ENCODE measurements around the gene IGF2. TPM values are rescaled to one million over a fixed set of nuclear protein-coding genes. Genes with fewer than 3 reads are reported as not detected.

Gene IGF2
- polyA plus RNA-seq, 1 donor, result 738 TPM

- no peak for DNase-seq
These were observed 32.4 kb upstream of the IGF2 start, which contains the start of gene TH for GRCh38 chr11:2171591-2172003. TH (minus strand) TSS chr11:2171815; CDS start chr11:2171786, 29 bp downstream.

- DNase-seq, result no peak
These were observed 30.7 kb upstream of the IGF2 start for GRCh38 chr11:2169626-2170570.

GRCh38 chr11:2169005-2169378 lies 29.8 kb upstream of the IGF2 start:
- no peak for DNase-seq

- no peak for DNase-seq
These were observed 29.3 kb upstream of the IGF2 start for GRCh38 chr11:2168286-2169004.

DNA sequence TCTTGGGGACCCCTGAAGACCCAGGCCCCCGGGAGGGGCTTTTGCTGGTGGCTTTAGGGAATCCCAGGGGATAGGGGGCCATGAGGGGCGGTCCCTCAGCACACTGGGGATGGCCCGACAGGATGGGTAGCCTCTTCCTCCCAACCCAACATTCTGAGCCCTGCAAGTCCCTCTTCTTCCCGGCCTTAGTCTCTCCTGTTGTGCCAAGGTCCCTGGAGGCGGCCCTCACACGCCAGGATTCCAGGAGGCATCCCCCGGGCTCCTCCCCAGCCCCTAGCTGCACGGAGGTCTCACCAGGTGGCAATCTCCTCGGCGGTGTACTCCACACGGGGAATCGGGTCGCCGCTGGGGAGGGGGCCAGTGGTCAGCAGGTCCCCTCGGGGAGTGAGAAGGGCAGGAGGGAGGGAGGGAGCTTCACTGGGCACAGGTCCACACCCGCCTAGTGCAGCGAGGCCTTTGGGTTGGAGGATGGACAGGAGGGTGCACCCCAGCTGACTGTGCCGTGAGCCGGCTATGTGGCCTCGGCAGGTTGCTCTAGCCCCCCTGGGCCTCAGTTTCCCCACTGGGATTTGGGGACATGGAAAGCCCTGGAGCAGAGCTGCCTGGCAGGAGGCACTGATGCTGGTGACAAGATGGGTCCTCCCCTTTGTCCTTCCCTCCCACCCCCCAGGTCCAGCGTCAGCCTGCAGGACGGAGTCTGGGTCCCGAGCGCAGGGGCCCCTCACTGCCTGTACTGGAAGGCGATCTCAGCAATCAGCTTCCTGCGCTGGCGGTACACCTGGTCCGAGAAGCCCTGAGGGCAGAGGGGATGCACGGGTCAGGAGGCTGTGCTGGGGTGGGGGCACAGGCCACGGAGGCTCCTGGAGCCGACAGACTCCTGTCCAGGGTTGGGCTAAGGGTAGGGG lies 28.2 kb upstream of the IGF2 start:
- DNase-seq, result no peak

GRCh38 chr11:2166091-2166851 lies 27.1 kb upstream of the IGF2 start:
- no peak for DNase-seq

GRCh38 chr11:2165571-2165970 lies 26.4 kb upstream of the IGF2 start:
- DNase-seq, result no peak

DNA sequence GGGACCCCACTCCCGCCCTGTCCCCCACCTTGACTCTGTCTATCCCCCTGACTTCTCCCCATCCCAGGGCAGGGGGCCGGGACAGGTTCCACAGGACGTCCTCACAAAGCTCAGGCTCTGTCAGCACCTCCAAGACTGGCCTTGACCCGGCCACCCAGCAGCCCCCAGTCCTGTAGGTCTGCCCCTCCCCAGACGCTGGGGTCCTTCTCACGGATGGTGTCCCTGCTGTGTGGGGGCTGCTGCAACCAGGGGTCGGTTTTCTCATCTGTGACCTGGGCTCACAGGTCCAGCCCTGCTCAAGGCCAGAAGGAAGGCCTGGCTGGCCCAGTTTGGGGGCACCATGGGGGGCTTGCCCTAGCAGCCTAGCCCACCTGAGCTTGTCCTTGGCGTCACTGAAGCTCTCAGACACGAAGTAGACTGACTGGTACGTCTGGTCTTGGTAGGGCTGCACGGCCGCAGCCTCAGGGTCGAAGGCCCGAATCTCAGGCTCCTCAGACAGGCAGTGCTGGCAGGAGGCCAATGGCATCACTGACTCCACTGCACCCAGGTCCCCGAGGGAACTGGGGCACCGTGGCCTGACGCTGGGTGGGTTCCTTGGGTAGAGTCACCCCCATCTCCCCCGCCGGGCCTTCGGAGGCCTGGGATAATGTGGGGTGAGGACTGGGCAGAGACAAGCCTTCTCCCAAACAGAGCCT lies 25.8 kb upstream of the IGF2 start:
- no peak for DNase-seq

GRCh38 chr11:2164081-2164480 lies 24.9 kb upstream of the IGF2 start:
- no peak for DNase-seq

- DNase-seq, result no peak
These were observed 24.3 kb upstream of the IGF2 start for GRCh38 chr11:2163428-2163978.

GRCh38 chr11:2160736-2161259 lies 21.6 kb upstream of the IGF2 start, which contains the start of gene INS:
INS (minus strand) TSS chr11:2161209; CDS start chr11:2160971, 238 bp downstream.
- DNase-seq, result no peak

- no peak for DNase-seq
These were observed 20.6 kb upstream of the IGF2 start for GRCh38 chr11:2159536-2160413.

DNA sequence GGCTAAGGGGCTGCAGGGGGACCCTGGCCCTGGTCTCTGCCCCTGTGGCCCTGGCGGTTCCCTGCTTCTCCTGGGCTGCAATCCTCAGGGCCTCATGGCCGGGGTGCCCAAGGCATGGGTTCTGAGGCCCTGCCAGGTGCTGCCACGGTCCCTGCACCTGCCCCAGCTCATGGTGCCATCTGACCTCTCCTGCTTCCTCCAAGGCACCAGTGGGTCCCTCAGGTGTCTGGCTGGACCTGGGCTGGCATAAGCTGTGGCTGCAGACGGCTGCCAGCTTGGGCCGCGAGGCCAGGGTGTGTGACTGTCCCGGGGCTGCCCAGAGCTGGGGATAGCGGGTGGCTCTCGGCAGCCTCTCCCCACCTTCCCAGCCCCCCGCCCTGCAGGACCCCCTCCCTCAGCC lies 19.8 kb upstream of the IGF2 start:
- no peak for DNase-seq

DNA sequence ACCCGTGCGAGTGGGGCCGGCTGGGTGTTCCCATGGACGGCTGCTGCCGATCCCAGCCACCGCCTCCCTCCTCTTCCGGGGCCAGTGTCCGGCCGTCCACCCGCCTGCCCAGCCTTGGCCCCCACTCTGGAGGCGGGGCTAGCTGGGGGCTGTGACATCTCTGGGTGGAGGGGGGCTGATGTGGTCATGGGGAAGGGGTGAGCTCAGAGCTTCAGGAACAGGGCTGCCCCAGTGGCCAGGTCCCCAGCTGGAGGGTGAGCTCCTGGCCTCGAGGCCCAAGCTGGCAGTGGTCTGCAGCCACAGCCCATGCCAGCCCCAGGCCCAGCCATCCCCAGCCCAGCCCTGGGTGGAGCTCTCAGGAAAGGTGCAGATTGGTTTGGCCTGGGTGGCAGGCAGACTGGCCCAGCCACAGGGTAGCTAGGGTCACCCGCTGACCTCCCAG lies 19.1 kb upstream of the IGF2 start:
- DNase-seq, result no peak

DNA sequence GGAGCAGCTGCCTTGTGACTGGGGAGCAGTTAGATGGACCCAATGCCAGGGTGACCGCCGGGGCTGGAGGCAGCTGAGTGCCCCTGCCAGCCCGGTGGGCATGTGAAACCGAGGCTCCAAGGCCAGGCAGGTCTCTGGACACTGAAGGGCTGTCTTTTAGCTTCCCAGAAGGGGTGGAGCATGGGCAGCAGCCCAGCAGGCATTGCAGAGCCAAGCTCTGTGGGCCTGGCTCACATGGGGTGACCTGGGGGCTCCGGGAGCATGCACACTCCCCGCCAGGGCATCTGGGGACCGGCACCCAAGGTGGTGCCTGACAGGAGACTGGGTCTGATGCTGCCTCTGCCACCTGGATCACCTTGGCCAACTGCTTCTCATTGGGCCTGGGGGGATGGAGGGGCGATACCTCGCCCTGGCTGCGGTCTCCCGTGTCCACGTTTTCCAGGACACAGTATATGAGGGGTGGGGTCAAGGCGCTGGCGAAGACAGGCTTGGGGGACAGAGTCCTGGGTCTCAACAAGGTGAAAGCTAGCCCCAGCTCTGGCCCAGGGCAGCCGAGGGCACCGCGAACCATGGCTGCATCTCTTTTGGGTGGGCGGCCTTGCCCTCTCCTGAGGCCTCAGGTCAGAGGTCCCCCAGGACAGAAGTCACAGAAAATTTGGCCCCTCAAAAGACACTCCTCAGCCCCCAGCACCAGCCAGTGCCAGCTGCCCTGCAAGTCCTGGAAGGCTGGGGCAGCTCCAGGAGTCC lies 18.3 kb upstream of the IGF2 start:
- no peak for DNase-seq

DNA sequence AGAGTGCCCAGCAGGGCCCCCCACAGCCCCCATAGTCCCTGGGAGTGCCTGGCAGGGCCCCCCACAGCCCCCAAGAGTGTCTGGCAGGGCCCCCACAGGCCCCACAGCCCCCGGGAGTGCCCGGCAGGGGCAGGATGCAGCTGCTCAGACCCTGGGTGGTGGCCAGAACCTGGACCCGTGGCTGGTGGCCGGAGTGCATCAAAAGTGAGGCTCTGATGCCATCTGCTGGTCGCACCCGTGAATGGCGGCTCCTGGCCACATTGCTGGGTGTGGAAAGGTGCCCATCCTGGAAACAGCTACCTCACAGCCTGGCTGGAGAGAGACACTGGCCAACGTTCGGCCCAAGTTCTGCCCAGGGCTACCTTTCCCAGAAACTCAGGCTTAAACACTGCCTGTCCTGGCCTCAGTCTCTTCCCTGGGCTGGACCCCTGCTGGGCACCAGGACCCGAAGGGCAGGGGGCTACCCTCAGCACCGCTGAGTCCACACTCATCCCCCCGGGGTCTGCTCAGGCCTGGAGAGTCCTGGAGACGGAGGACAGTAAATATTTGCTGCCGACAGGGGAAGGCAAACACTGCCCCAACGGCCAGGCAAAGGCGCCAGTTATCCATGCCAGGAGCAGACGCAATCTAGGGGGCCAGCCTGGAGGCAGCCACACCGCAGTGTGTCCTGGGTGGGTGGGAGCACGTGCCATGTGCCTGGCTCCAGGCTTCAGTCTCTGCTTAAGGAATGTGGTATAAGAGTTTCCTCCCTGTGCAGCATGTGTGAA lies 17.4 kb upstream of the IGF2 start:
- no peak for DNase-seq

DNA sequence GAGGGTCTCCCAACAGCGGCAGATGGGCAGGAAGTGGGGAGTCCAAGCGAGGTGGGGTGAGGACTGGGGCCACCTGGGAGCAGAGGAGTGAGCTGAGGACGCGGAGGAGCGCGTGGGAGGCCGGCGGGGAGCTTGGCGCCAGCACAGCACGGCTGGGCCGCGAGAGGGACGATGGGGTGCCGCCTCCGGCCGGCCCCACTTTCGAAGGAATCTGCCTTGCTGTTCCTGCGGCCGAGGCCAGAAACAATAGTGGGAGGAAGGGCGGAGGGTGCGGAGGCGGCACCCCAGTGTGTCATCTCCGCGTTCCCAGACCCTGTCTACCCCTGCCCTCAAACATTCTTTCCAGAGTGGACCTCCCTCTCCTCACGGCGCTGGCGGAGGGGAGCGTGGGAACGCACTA lies 16.3 kb upstream of the IGF2 start:
- no peak for DNase-seq
